Measurements from ENCODE around the gene TSSK6.

Gene TSSK6

DNA sequence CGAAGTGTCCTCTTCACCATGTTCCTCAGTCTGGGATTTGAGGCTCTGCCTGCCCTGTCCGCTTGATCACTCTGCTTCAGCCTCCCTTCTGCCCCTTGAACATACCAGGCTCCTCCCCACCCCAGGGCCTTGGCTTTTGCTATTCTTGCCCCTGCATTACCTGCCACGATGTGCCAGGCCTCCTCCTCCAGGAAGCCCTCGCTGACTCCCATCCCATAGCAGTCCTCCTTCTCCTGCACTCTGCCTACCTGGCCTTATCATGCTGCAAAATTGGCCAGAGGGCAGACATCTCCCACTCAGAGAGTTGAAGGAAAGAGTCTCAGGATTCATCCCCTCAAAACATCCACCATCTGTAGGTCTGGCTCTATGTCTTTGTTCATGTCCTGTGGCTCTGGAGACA is 15.5 kb upstream of the TSSK6 start:
- DNase-seq (ENCODE audit: low read depth, low spot score): no peak

DNA sequence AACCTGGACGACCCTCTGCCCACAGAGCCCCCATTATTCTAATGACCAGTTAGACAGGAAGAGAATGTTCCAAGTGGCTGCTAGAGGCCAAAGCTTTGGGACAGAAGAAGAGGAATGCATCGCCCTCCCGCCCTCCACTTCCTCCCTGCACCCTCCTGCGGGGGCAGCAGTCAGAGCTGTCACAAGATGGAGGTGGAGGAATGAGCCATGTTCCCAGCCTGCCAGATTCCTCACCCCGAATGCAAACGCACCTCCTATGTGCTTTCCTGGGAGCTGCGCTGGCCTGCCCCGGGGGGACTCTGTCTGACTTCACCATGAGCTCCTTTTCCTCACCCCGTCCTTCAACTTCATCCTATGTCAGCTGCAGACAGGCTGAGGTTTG is 15.1 kb upstream of the TSSK6 start:
- DNase-seq (ENCODE audit: low read depth, low spot score): no peak

DNA sequence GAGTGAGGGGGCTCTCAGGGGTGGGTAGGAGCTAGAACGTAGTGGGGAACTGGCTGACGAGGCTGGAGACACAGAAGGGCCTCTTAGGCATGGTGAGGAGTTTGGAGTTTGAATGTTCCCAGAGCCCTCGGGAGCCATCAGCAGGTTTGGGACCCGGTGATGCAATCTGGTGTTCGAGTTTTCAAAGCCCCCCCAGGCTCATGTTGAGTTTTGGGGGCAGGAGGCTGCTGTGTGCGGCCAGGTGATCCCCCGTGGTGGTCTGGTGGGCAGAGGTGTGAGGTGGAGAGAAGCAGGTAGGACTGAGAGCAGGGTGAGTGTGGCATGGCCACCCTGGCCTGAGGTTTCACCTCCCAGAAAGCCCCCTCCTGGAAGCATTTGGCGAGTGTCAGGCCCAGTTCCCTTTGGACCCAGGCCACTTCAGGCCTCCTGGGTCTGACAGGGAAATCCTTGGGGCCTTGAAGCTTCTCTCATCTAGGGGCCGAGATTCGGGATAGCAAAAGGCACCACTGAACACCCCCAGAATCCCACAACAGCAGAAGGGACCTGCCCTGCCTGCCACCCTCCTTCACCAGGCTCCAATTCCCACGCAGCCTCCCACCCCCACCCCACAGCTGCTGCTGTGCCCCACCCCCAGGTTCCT is 14.6 kb upstream of the TSSK6 start:
- DNase-seq (ENCODE audit: low read depth, low spot score): no peak

DNA sequence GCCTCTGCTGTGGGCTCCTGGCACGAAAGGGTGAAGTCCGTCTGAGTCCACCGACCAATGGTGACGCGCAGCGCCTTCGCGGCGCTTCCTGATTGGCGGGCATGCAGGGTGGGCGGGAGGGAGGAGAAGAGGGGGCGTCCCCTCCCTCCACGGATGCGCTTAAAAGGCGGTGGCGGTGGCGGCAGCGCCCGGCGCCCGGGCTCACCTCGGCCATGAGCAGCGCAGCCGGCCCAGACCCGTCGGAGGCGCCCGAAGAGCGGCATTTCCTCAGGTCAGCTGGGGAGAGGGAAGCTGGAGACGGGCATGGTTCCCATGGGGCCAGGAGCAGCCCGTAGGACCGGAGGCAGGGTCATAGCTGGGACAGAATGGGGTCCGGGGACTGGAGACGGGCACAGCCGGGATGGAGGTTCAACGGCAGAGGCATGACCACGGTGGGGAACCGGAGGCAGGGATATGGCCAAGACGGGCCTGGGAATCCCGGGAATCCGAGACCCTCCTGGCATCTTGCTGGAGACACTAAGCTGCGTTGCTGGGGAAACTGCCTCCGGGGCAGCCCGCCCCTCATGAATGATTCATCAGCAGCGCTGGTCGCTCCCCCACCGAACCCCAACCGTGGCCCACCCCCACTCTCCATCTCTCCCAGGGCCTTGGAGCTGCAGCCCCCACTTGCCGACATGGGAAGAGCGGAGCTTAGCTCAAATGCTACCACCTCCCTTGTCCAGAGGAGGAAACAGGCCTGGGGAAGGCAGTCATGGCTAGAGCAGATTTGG is 13.6 kb upstream of the TSSK6 start, which contains the start of gene YJEFN3:
Gene YJEFN3, plus strand, starts transcription at position 191 of the 770 bp plus-strand sequence. Its CDS starts 22 bp downstream, at position 213.
- peak; percentile 88 for DNase-seq (ENCODE audit: low read depth, low spot score)

DNA sequence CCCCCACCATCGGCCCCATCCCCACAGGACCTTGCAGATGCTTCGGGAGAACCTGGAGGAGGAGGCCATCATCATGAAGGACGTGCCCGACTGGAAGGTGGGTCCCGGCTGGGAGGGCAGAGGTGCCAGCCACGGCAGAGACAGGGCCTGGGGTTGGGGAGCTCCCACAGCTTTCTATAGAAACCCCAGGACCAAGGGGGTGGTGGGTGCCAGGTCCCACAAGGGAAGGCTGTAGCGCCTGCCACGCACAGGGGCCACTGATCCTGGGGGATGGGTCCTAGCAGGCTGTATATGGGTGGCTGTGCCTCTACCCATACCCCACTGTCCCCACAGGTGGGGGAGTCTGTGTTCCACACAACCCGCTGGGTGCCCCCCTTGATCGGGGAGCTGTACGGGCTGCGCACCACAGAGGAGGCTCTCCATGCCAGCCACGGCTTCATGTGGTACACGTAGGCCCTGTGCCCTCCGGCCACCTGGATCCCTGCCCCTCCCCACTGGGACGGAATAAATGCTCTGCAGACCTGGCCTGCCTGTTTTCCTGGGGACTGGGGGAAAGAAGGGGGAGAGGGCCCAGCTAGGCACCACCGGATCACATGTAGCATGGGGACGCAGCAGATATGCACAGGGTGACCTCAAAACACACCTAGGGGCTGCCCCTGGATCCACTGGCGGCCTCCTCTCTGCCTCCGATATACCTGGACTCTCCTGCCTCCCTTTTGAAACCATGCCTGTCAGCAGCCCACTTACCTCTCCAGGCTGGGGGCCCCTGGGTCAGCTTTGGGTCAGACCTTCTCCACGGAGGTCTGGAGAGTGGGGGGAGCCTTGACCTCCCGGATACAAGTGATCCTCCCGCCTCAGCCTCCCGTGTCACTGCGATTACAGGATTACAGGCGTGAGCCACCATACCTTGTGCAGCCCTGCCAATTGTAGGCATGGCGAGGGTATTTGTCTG is 12.6 kb upstream of the TSSK6 start:
- DNase-seq (ENCODE audit: low read depth, low spot score): no peak

DNA sequence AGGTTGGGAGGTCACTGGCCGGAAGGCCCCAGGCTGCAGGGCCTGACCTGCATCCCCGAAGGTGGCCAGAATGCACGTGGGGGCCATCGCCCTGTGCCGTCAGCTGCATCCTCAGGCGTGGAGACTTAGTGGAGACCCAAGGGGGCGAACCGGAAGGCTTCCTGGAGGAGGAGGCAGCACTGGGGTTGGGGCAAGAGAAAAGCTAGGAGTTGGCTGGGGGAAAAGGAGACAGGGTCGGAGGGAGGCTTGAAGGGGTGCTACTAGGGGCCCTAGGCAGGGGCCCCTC is 12.0 kb upstream of the TSSK6 start:
- no peak for DNase-seq (ENCODE audit: low read depth, low spot score)

DNA sequence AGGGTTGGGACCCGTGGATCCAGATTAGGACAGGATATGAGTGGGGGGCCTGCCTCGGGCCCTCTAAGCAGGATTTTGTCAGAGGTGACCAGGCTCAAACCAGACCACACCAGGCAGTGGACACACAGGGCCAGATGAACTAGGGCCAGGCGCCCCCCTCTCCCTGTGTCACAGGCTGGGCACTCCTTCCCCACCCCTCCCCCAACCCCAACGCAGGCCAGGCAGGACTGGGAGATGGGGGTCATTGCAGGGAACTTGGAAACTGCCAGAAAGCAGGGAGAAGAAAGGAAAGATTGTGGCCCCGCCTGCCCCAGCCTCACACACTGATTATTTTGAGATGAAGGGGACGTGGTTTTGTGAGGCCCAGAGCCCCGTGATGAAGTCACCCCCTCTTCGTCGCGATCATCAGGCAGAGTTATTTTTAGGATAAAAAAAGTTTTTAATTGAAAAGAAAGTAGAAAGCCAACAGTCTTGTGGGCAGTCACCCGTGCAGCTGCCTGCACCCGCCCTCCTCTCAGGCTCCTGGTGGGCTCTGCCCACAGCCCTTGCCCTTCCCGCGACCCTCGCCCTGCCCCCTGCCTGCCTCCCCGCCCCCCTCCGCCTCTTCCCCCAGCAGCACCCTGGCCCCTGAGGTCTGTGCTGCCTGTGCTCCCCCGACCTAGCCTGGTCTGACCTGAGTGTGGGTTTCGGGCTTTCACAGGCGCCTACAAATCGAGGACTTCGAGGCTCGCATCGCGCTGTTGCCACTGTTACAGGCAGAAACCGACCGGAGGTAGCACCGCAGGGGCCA is 11.4 kb upstream of the TSSK6 start:
- DNase-seq (ENCODE audit: low read depth, low spot score): no peak

DNA sequence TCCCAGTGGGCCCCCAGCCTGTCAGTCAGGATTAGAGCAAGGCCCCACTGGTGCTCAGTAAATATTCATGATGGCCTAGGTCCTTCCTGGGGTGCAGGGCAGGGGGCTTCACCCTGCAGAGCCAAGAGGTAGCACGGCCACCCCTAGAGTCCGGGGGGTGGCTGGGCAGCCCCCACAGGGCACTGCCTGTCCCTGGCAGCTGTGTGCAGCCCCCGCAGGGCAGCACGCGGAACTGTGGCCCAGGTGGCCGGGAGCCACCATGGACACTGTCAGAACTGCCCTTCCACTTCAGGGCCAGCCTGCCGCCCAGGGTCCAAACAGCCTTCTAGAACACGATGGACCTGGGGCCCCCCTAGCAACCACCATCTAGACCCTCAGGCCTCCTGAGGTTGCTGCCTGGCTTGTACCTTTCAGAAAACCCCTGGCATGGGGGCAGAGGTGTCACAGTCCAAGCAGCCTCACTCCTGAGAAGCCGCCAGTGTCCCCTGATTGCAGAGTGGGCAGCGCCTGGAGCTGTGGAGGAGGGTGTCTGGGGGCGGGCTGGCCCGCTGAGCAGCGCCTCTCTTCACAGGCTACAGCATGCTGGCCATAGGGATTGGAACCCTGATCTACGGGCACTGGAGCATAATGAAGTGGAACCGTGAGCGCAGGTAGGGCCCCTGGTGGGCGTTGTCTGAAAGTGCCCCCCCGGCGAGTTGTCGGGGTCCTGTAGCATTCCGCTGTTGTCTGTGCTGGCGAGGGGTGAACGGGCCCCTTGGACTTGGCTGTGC is 10.4 kb upstream of the TSSK6 start:
- no peak for DNase-seq (ENCODE audit: low read depth, low spot score)

DNA sequence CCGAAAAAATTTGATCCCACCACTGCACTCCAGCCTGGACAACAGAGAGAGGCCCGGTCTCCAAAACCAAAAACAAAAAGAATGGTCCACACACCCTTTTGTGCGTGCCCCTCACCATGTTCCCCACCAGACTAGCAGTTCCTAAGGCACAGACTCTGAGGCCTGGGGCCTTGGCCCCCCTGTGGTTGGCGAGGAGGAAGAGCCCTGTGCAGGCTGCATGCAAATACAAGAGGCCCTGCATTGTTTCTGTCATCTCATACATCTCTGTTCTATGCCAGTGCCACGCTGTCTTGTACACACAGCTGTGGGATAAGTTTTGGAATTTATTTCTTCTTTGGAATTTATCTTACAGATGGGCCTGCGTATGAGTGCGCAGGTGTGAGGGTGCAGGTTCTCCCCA is 8.7 kb upstream of the TSSK6 start:
- DNase-seq (ENCODE audit: low read depth, low spot score): no peak

DNA sequence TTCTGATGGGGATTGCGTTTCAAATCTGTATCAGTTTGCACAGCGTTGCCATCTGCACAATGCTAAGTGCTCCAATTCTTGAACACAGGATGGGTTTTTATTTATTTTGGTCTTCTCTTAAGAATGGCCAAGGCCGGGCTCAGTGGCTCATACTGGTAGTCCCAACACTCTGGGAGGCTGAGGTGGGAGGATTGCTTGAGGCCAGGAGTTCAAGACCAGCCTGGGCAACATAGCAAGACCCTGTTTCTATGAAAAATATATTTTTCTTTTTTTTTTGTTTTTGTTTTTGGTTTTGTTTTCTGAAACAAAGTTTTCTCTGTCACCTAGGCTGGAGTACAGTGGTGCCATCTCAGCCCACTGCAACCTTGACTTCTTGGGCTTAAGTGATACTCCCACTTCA is 7.8 kb upstream of the TSSK6 start:
- DNase-seq (ENCODE audit: low read depth, low spot score): no peak

DNA sequence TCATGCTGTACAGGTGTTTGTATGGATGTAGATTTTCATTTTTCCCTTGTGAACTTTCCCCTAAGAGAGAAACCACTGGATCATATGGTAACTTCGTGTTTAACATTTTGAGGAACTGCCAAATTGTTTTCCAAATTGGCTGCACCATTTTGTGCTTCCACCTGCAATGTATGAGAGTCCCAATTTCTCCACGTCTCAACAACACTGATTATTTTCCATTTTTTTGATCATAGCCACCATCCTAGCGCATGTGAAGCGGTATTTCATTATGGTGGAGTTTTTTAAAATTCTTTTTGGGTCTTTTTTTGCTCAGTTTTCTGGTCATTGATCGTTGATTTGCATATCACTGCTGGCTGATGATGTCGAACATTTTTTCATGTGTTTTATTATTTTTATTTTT is 5.6 kb upstream of the TSSK6 start:
- no peak for DNase-seq (ENCODE audit: low read depth, low spot score)

DNA sequence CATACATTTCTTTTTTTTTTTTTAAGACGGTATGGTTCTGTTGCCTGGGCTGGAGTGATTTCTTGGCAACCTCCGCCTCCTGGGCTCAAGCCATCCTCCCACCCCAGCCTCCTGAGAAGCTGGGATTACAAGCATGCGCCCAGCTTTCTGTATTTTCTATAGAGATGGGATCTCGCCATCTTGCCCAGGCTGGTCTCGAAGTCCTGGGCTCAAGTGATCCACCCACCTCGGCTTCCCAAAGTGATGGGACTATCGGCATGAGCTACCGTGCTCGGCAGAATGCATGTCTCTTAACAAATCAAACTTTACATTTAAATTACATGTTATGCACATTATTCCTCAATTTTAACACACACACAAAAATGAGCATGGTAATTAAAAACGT is 1.9 kb upstream of the TSSK6 start:
- no peak for DNase-seq (ENCODE audit: low read depth, low spot score)

DNA sequence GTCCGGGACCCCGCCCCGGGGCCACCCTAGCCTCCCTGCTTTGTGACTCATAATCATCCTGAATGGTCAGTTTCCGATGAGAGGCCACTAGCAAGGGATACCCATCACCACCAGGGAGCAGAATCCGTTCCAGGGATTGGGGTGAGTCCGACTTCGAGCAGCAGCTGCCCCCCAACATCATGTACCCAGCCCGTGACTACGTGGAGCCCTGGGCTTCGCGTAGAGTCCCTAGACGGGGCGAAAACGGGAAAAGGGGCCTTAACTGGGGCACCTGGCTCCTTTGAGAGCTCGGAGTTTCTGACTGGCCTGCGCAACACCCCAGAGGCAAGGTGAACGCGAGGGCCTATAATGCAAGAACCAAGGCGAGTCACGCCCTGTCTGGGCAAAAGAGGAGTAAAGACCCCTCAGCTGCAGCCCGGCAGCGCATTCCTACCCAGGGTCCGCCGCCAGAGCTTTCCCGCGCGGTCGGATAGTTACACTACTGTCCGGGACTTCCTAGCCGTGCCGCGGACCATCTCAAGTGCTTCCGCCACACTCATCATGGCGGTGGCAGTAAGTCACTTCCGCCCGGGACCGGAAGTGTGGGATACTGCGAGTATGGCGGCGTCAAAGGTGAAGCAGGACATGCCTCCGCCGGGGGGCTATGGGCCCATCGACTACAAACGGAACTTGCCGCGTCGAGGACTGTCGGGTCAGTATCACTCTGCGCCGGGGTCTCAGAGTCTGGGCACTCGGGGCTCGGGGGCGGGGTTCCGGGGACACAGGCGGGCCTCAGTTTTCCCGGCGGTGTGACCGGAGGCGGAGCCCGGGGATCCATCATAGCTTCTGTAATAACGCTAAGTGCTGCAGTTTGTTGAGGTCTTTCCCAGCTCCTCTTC is 533 bp upstream of the TSSK6 start, which contains the start of gene NDUFA13:
Gene NDUFA13, plus strand, starts transcription at position 584 of the 878 bp plus-strand sequence. Its CDS starts 14 bp downstream, at position 598.
- DNase-seq (ENCODE audit: low read depth, low spot score): peak; percentile 97

DNA sequence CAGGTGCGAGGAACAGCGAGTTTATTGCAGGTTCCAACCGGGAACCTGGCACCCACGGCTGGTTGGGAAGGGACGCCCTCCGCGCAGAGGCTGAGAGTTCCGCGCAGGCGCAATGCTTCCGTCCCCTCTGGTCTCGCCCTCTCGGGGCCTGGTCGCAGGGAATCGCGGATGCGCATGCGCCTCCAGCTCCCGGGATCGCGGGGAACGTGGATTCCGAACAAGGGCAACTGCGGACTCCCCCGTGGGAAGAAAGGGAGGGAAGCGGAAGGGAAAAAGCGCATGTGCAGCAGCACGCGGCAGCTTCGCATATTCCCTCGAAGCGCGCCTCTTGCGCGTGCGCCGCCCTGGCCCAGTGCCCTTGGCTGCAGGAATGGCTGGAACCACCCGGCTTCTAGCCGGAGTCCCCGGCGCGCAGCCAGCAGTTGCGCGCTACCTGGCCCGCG is 1.1 kb downstream of the TSSK6 start:
- DNase-seq (ENCODE audit: low read depth, low spot score): peak; percentile 46

DNA sequence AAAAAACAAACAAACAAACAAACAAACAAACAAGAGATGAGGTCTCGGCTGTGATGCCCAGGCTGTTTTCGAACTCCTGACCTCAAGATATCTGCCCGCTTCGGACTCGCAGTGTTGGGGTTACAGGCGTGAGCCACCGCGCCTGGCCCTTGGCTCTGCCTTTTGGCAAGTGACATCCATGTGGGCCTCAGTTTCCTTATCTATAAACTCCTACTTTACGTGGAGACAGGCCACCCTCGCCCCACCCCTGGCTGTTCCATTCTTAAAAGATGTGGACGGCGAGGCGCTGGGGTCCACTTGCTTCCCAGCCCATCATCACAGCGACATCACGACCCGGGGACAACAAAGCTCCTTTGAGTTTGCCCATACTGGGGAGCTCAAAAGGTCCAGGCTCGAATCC is 1.7 kb downstream of the TSSK6 start:
- no peak for DNase-seq (ENCODE audit: low read depth, low spot score)

DNA sequence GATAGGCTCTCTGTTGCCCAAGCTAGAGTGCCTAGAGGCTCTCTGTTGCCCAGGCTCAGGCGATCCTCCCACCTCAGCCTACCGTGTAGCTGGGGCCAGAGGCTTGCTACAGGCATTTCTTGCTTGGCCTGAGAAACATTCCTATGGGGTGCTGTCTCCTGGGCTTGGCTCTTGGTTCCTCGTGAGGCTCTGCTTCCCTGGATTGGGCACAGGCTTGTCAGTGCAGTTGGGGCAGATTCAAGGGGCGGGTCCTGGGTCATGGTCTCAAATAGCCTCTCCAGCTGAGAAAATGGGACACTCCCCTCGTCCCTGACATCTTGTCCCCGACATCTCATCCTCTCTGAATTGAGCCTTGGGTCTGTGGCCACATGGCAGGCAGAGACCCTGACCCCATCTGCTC is 4.9 kb downstream of the TSSK6 start:
- no peak for DNase-seq (ENCODE audit: low read depth, low spot score)

DNA sequence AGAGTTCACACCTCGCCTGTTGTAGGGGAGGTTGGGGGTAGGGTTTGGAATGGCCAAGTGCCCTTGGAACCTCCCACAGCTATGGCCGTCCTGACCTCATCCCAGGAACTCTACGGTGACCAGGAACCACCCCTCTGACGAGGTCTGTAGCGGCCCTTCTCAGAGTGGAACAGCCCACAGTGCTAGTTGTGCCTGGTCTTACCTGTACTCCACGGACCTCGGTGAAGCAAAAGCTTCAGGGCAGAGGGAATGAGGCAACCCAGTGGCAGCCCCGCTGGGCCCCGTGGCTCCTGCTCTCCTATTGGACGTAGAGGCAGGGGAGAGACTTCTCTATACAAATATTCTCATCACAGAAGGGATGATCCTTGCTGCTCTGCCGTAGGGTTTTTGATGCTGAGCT is 7.1 kb downstream of the TSSK6 start:
- DNase-seq (ENCODE audit: low read depth, low spot score): no peak

DNA sequence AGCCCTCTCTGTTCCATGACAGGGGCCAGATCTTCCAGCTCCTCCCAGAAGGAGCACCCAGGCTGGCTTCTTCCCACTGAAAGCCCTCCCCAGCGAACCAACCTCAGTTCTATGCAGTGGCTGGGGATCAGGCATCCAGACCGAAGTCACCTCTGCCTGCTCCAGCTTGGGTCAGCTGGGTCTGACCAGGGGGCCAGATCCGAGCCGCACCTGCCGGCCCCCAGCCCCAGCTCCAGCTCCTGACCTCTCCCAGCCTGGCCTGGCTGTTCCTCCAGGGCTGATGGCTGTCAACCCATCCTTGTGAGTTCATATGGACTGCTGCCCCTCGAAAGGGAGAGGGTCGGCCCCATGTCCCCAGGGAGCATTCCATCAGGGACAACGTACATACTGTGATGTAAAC is 8.0 kb downstream of the TSSK6 start:
- DNase-seq (ENCODE audit: low read depth, low spot score): no peak

DNA sequence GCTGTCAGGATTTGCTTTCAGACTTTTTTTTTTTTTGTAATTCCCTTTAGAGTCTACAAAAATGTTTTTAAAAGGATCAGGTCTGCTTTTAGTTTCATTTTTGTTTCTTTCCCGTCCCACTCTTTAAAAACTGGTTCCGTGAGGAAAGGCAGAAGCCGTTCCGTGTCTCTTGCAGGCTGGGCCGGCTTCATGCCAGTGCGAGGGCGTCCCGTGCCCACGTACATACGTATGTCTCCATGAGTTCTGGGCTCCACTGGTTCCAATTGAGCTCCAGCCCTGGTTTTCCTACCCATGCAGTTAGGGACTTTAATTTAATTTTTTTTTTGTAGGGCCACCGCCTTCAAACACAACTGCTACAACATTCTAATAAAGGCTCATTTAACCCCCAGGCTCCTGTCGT is 8.8 kb downstream of the TSSK6 start:
- no peak for DNase-seq (ENCODE audit: low read depth, low spot score)

Data from astrocyte of the hippocampus (primary cell).